Right lobe of liver (tissue), 4 donors: ENCODE data around the gene C19orf12.

Experiments used
- POLR2A ChIP-seq: fragments of 450-650 bp; IDR thresholded peaks from one replicate; pipeline ENCODE4 v1.6.1; 2017; ENCODE audit warnings: antibody characterized with exemption, mild to moderate bottlenecking
- TF ChIP-seq, protein P1 (sequence below), 4 donors: fragments of 200-600 bp in 3 of 4; fragments of 450-650 bp in 1 of 4; IDR thresholded peaks; one replicate each; pipeline versions ENCODE4 v1.5.1 to v1.8.0; 2016 to 2022; ENCODE audit warnings: antibody characterized with exemption in 4 of 4, mild to moderate bottlenecking in 2 of 4
- donor health status: DM: no; HTN: no; CAD: no.
- donor health status: DM: no; HTN: no; CAD: no.
- donor health status: DM: no; HTN: yes; CAD: no.

DNA sequence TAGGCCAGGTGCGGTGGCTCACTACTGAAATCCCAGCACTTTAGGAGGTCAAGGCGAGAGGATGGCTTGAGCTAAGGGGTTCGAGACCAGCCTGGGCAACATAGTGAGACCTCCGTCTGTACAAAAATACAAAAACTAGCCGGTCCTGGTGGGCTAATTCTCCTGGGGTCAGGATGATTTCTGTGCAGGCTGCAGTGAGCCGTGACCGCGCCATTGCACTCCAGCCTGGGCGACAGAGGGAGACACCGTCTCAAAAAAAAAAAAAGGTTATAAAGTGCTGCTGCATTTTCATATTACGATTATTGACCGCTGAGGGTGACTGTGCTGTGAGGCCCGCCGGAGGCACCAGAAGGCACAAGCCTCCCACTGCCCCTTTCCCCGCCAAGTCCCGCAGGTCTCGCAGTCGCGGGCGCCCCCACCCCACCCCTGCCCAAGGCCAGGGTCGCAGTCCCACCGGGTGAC lies 50.3 kb downstream of the C19orf12 start:
- TF ChIP-seq, protein P1, sequence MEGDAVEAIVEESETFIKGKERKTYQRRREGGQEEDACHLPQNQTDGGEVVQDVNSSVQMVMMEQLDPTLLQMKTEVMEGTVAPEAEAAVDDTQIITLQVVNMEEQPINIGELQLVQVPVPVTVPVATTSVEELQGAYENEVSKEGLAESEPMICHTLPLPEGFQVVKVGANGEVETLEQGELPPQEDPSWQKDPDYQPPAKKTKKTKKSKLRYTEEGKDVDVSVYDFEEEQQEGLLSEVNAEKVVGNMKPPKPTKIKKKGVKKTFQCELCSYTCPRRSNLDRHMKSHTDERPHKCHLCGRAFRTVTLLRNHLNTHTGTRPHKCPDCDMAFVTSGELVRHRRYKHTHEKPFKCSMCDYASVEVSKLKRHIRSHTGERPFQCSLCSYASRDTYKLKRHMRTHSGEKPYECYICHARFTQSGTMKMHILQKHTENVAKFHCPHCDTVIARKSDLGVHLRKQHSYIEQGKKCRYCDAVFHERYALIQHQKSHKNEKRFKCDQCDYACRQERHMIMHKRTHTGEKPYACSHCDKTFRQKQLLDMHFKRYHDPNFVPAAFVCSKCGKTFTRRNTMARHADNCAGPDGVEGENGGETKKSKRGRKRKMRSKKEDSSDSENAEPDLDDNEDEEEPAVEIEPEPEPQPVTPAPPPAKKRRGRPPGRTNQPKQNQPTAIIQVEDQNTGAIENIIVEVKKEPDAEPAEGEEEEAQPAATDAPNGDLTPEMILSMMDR (IDR thresholded peaks at IDR 0.05), result peak; percentile 15 to 39 (median 28)
- TF ChIP-seq POLR2A, result no peak
